K562 (cell line): ENCODE measurements around the gene TMEM191C. TPM values are rescaled to one million over a fixed set of nuclear protein-coding genes. Genes with fewer than 3 reads are reported as not detected.

ENCODE experiments used
- CHD7 ChIP-seq: fragments of 200-600 bp; sonication (generic); IDR thresholded peaks from one replicate; pipeline ENCODE4 v1.6.1; 2012; ENCODE audit warnings: mild to moderate bottlenecking, low read depth, low read length, inconsistent platforms
- FIP1L1 ChIP-seq: fragments of 200-400 bp; formaldehyde crosslinking; IDR thresholded peaks from 2 replicates; pipeline ENCODE4 v1.6.1; 2018; ENCODE audit warnings: mild to moderate bottlenecking, low read depth, low read length; ENCODE audit not compliant: poor library complexity, severe bottlenecking
- IRF2 ChIP-seq: sonication (generic); formaldehyde crosslinking; IDR thresholded peaks from 2 replicates; pipeline ENCODE4 v1.8.1; 2022; ENCODE audit warnings: mild to moderate bottlenecking, missing genetic modification reagents
- KAT8 ChIP-seq: fragments of 450-650 bp; IDR thresholded peaks from 2 replicates; pipeline ENCODE4 v1.6.1; 2016; ENCODE audit warnings: low read depth, mild to moderate bottlenecking
- KLF6 ChIP-seq: fragments of 250-450 bp; sonication (Bioruptor Pico); IDR thresholded peaks from 2 replicates; pipeline ENCODE4 v1.4.0; 2020; ENCODE audit warnings: mild to moderate bottlenecking, moderate library complexity, borderline replicate concordance
- MAX ChIP-seq: sonication (generic); formaldehyde crosslinking; IDR thresholded peaks from 2 replicates; pipeline ENCODE4 v1.9.0; 2022; ENCODE audit warnings: mild to moderate bottlenecking, missing genetic modification reagents
- PHB ChIP-seq: fragments of 250-450 bp; sonication (Bioruptor Pico); IDR thresholded peaks from 2 replicates; pipeline ENCODE4 v1.5.0; 2021
- POLR2AphosphoS5 ChIP-seq: IDR thresholded peaks from 2 replicates; pipeline ENCODE4 v1.6.1; 2011; ENCODE audit warnings: mild to moderate bottlenecking, low read depth, low read length, moderate library complexity; ENCODE audit not compliant: control insufficient read depth, insufficient read depth
- PRMT5 ChIP-seq: sonication (generic); formaldehyde crosslinking; IDR thresholded peaks from 2 replicates; pipeline ENCODE4 v1.5.0; 2020; ENCODE audit warnings: missing genetic modification reagents
- RAD51 ChIP-seq: fragments of 450-650 bp; IDR thresholded peaks from 2 replicates; pipeline ENCODE4 v1.7.1; 2016; ENCODE audit warnings: low read depth, mild to moderate bottlenecking, borderline replicate concordance
- STAG1 ChIP-seq: sonication (generic); formaldehyde crosslinking; IDR thresholded peaks from 2 replicates; pipeline ENCODE4 v1.5.0; 2020; ENCODE audit warnings: missing genetic modification reagents, borderline replicate concordance
- STAT5A ChIP-seq: IDR thresholded peaks from 2 replicates; pipeline ENCODE4 v1.6.1; 2012; ENCODE audit warnings: low read length, inconsistent platforms, borderline replicate concordance
- ZBTB12 ChIP-seq: fragments of 250-450 bp; sonication (Bioruptor Pico); IDR thresholded peaks from 2 replicates; pipeline ENCODE4 v1.4.0; 2020
- ZC3H4 ChIP-seq: sonication (generic); formaldehyde crosslinking; IDR thresholded peaks from 2 replicates; pipeline ENCODE4 v1.9.0; 2021; ENCODE audit warnings: missing genetic modification reagents, borderline replicate concordance
- ZNF12 ChIP-seq: sonication (generic); formaldehyde crosslinking; IDR thresholded peaks from 2 replicates; pipeline ENCODE4 v1.4.0; 2020; ENCODE audit warnings: mild to moderate bottlenecking, missing genetic modification reagents
- polyA plus RNA-seq, 8 experiments: library from polyadenylated mRNA; depleted of rRNA in 4 of 8; stranded (reverse) in 5 of 8; unstranded in 3 of 8; fragments of >200 nt; fragmentation: Nextera tagmentation in 2 of 8; fragmentation: Illumina TruSeq in 1 of 8; extraction: Ambion mirVana in 2 of 8; extraction: Trizol in 1 of 8; gene quantifications; 2 replicates each; pipeline versions ENCODE4 v1.2.1 to v1.2.3, GENCODE V29; 2011 to 2014; ENCODE audit warnings: inconsistent platforms in 1 of 8, missing spikeins in 1 of 8
- total RNA-seq, 7 experiments: library from RNA; depleted of rRNA in 6 of 7; stranded (reverse); fragments of >200 nt in 6 of 7; fragmentation: Illumina TruSeq in 2 of 7; extraction: Trizol in 2 of 7; gene quantifications; 2 replicates each; pipeline versions ENCODE4 v1.2.1 to v1.2.3, GENCODE V29; 2011 to 2021; ENCODE audit warnings: low replicate concordance in 1 of 7

TMEM191C gene
- total and polyA plus RNA-seq, 9 of the 15 experiments (the other 6 are each of a cell fraction or from before 2014, with no cell fraction given) = 0.15 to 7.1 (median 1.1) TPM

GRCh38 chr22:21449531-21450319 lies 17.5 kb upstream of the TMEM191C start (continued):
- TF ChIP-seq CHD7 (peak; percentile 27), KAT8 (no peak), PHB (CRISPR knock-in tag) (peak; percentile 83), ZC3H4 (no peak), FIP1L1 (peak; percentile 25), POLR2AphosphoS5 (peak; percentile 78; the same call in 1 of the 2 replicates), ZNF12 (CRISPR knock-in tag) (0 out of 2 replicates have a peak, but pooled peaks have one; percentile 60), RAD51 (no peak), PRMT5 (CRISPR knock-in tag) (no peak), IRF2 (peak; percentile 31), MAX (0 out of 2 replicates have a peak, but pooled peaks have one; percentile 9), STAT5A (0 out of 2 replicates have a peak, but pooled peaks have one; percentile 1), KLF6 (no peak), ZBTB12 (CRISPR knock-in tag) (no peak), STAG1 (CRISPR knock-in tag) (0 out of 2 replicates have a peak, but pooled peaks have one; percentile 34)
